HG03196 (cell line): Measurements from ENCODE around the gene CLSTN2.

Experiments used
- ATAC-seq: cut with Tn5 transposase; IDR thresholded peaks from one replicate; pipeline ENCODE4 v1.9.1; 2021; ENCODE audit not compliant: unreplicated experiment

The CLSTN2 gene

GRCh38 chr3:139935016-139935865, at the start of gene CLSTN2:
Gene CLSTN2, plus strand, starts transcription at chr3:139935185.
- ATAC-seq: no peak

- no peak for ATAC-seq
Measured at GRCh38 chr3:139887431-139887830, 47.6 kb upstream of the CLSTN2 start.

GRCh38 chr3:139888561-139889140, 46.3 kb upstream of the CLSTN2 start:
- ATAC-seq: no peak

- ATAC-seq: no peak
Measured at GRCh38 chr3:139893267-139893962, 41.6 kb upstream of the CLSTN2 start.

- no peak for ATAC-seq
Measured at GRCh38 chr3:139893963-139894642, 40.9 kb upstream of the CLSTN2 start.

GRCh38 chr3:139894643-139894989, 40.4 kb upstream of the CLSTN2 start:
- no peak for ATAC-seq

GRCh38 chr3:139897759-139898158, 37.2 kb upstream of the CLSTN2 start:
- ATAC-seq: no peak

- ATAC-seq: no peak
Measured at GRCh38 chr3:139906418-139906817, 28.6 kb upstream of the CLSTN2 start.

- no peak for ATAC-seq
Measured at GRCh38 chr3:139909811-139910210, 25.2 kb upstream of the CLSTN2 start.

- ATAC-seq: no peak
Measured at GRCh38 chr3:139916271-139916670, 18.7 kb upstream of the CLSTN2 start.

GRCh38 chr3:139917226-139917785, 17.7 kb upstream of the CLSTN2 start:
- no peak for ATAC-seq

- no peak for ATAC-seq
Measured at GRCh38 chr3:139928708-139929505, 6.1 kb upstream of the CLSTN2 start.

- ATAC-seq: no peak
Measured at GRCh38 chr3:139930211-139930610, 4.8 kb upstream of the CLSTN2 start.

GRCh38 chr3:139933766-139934165, 1.2 kb upstream of the CLSTN2 start:
- no peak for ATAC-seq

- ATAC-seq: no peak
Measured at GRCh38 chr3:139934613-139935015, 371 bp upstream of the CLSTN2 start.

GRCh38 chr3:139935866-139936817, 1.2 kb downstream of the CLSTN2 start:
- no peak for ATAC-seq

GRCh38 chr3:139937674-139938279, 2.8 kb downstream of the CLSTN2 start:
- no peak for ATAC-seq

GRCh38 chr3:139939681-139940190, 4.8 kb downstream of the CLSTN2 start:
- ATAC-seq: no peak

- ATAC-seq: no peak
Measured at GRCh38 chr3:139940622-139941021, 5.6 kb downstream of the CLSTN2 start.
